HG02884 (cell line): ENCODE data around the gene CDKL4.
"Not testable (repeated sequence)": the region's sequence is repeated elsewhere in the genome, so short reads cannot be mapped to it uniquely, and the experiment has no call there.

ENCODE experiments used
- ATAC-seq: cut with Tn5 transposase; IDR thresholded peaks from one replicate; pipeline ENCODE4 v1.9.1; 2021; ENCODE audit warnings: mild to moderate bottlenecking, moderate library complexity; ENCODE audit not compliant: unreplicated experiment

Gene CDKL4

GRCh38 chr2:39232141-39232540, 11.6 kb downstream of the CDKL4 start:
- ATAC-seq = no peak

GRCh38 chr2:39228413-39229209, 15.2 kb downstream of the CDKL4 start:
- peak; percentile 21 for ATAC-seq

GRCh38 chr2:39227628-39228412, 15.9 kb downstream of the CDKL4 start:
- ATAC-seq = peak; percentile 72

- no peak for ATAC-seq
Observed at GRCh38 chr2:39225567-39225966, 18.2 kb downstream of the CDKL4 start.

GRCh38 chr2:39223909-39224308, 19.9 kb downstream of the CDKL4 start:
- ATAC-seq = no peak

- ATAC-seq = no peak
Observed at GRCh38 chr2:39221459-39221858, 22.3 kb downstream of the CDKL4 start.

GRCh38 chr2:39220136-39220535, 23.6 kb downstream of the CDKL4 start:
- ATAC-seq = no peak

GRCh38 chr2:39218391-39218790, 25.4 kb downstream of the CDKL4 start:
- no peak for ATAC-seq

- no peak for ATAC-seq
Observed at GRCh38 chr2:39217192-39217550, 26.6 kb downstream of the CDKL4 start.

- no peak for ATAC-seq
Observed at GRCh38 chr2:39216346-39217191, 27.2 kb downstream of the CDKL4 start.

GRCh38 chr2:39215545-39215944, 28.2 kb downstream of the CDKL4 start:
- no peak for ATAC-seq

GRCh38 chr2:39213015-39213414, 30.8 kb downstream of the CDKL4 start:
- ATAC-seq = no peak

GRCh38 chr2:39210846-39211245, 32.9 kb downstream of the CDKL4 start:
- ATAC-seq = no peak

GRCh38 chr2:39203382-39203781, 40.4 kb downstream of the CDKL4 start:
- no peak for ATAC-seq

GRCh38 chr2:39202639-39203369, 41.0 kb downstream of the CDKL4 start:
- ATAC-seq = no peak

GRCh38 chr2:39197003-39197402, 46.8 kb downstream of the CDKL4 start:
- ATAC-seq = not testable (repeated sequence)

GRCh38 chr2:39194686-39195085, 49.1 kb downstream of the CDKL4 start:
- no peak for ATAC-seq

GRCh38 chr2:39188960-39189494, 54.7 kb downstream of the CDKL4 start:
- no peak for ATAC-seq

GRCh38 chr2:39183673-39184072, 60.1 kb downstream of the CDKL4 start:
- ATAC-seq = no peak

GRCh38 chr2:39181297-39181696, 62.5 kb downstream of the CDKL4 start:
- ATAC-seq = no peak
